NOMO-1 (cell line): ENCODE data around the gene METAP1D.
"Not testable (repeated sequence)": the region's sequence is repeated elsewhere in the genome, so short reads cannot be mapped to it uniquely, and the experiment has no call there.

ENCODE experiments used
- DNase-seq, 2 experiments: peaks; one replicate each; lab custom pipeline; 2025; ENCODE audit not compliant: unreplicated experiment in 2 of 2; lab: John Stamatoyannopoulos, UW

Gene METAP1D

GRCh38 chr2:172047566-172048507 is 48.1 kb downstream of the METAP1D start:
- DNase-seq, result no peak

GRCh38 chr2:172048508-172049503 is 49.1 kb downstream of the METAP1D start:
- no peak for DNase-seq

GRCh38 chr2:172049567-172050120 is 49.9 kb downstream of the METAP1D start:
- no peak for DNase-seq

- DNase-seq, result no peak
Observed at GRCh38 chr2:172050479-172051125, 50.8 kb downstream of the METAP1D start.

- DNase-seq, result no peak
Observed at GRCh38 chr2:172052000-172052983, 52.5 kb downstream of the METAP1D start.

- DNase-seq, result no peak
Observed at GRCh38 chr2:172053486-172053885, 53.7 kb downstream of the METAP1D start.

GRCh38 chr2:172056293-172056692 is 56.5 kb downstream of the METAP1D start:
- no peak for DNase-seq

- DNase-seq, result no peak
Observed at GRCh38 chr2:172058660-172059059, 58.9 kb downstream of the METAP1D start.

GRCh38 chr2:172060118-172060517 is 60.4 kb downstream of the METAP1D start:
- DNase-seq, result not testable (repeated sequence)

- no peak for DNase-seq
Observed at GRCh38 chr2:172062402-172063004, 62.8 kb downstream of the METAP1D start.

- no peak for DNase-seq
Observed at GRCh38 chr2:172063446-172063845, 63.7 kb downstream of the METAP1D start.

GRCh38 chr2:172065111-172065510 is 65.4 kb downstream of the METAP1D start:
- peak; percentile 45 to 46 for DNase-seq

GRCh38 chr2:172066394-172066886 is 66.7 kb downstream of the METAP1D start:
- no peak for DNase-seq

- not testable (repeated sequence) for DNase-seq
Observed at GRCh38 chr2:172067905-172068304, 68.2 kb downstream of the METAP1D start.

- DNase-seq, result no peak
Observed at GRCh38 chr2:172070936-172071335, 71.2 kb downstream of the METAP1D start.

- DNase-seq, result no peak
Observed at GRCh38 chr2:172072303-172072702, 72.5 kb downstream of the METAP1D start.

GRCh38 chr2:172072706-172073105 is 73.0 kb downstream of the METAP1D start:
- no peak for DNase-seq

- no peak for DNase-seq
Observed at GRCh38 chr2:172073518-172073917, 73.8 kb downstream of the METAP1D start.

- no peak for DNase-seq
Observed at GRCh38 chr2:172074254-172074653, 74.5 kb downstream of the METAP1D start.
